Trophoblast cell (in vitro differentiated cells and primary cell): ENCODE results near the gene INPP4A.

Experiments
- DNase-seq, 2 donors: peaks; one replicate each; pipeline ENCODE4 v3.0.0-alpha.2; 2016
- H2AFZ ChIP-seq: 2 replicates; pipeline ENCODE4 v1.6.1; 2013; ENCODE audit warnings: low read length, moderate library complexity, mild to moderate bottlenecking; ENCODE audit not compliant: insufficient read depth, poor library complexity
- H2AK5ac ChIP-seq: 2 replicates; pipeline ENCODE4 v1.6.1; 2013; ENCODE audit warnings: mild to moderate bottlenecking, low read length
- H2BK120ac ChIP-seq: 2 replicates; pipeline ENCODE4 v1.6.1; 2013; ENCODE audit warnings: low read length, mild to moderate bottlenecking, moderate library complexity; ENCODE audit not compliant: insufficient read depth, poor library complexity
- H2BK12ac ChIP-seq: 2 replicates; pipeline ENCODE4 v1.6.1; 2013; ENCODE audit warnings: mild to moderate bottlenecking, low read length, moderate library complexity
- H2BK5ac ChIP-seq: 2 replicates; pipeline ENCODE4 v1.6.1; 2013; ENCODE audit warnings: low read length, low read depth, moderate library complexity, mild to moderate bottlenecking; ENCODE audit not compliant: poor library complexity
- H3K14ac ChIP-seq: 2 replicates; pipeline ENCODE4 v1.6.1; 2013; ENCODE audit warnings: mild to moderate bottlenecking, low read length
- H3K18ac ChIP-seq: 2 replicates; pipeline ENCODE4 v1.6.1; 2013; ENCODE audit warnings: mild to moderate bottlenecking, low read length
- H3K23ac ChIP-seq: 2 replicates; pipeline ENCODE4 v1.6.1; 2013; ENCODE audit warnings: low read length
- H3K27ac ChIP-seq: 2 replicates; pipeline ENCODE4 v1.5.1; 2013; ENCODE audit warnings: low read depth, mild to moderate bottlenecking, inconsistent platforms, low read length, moderate library complexity
- H3K27me3 ChIP-seq: 2 replicates; pipeline ENCODE4 v1.6.1; 2013; ENCODE audit warnings: inconsistent platforms, mild to moderate bottlenecking, low read length, moderate library complexity; ENCODE audit not compliant: insufficient read depth
- H3K36me3 ChIP-seq, 2 experiments: 1 replicate in 1 of 2; 2 replicates in 1 of 2; pipeline ENCODE4 v1.6.1; 2013; ENCODE audit warnings: low read length in 2 of 2, mild to moderate bottlenecking in 2 of 2, moderate library complexity in 1 of 2; ENCODE audit not compliant: insufficient read depth in 2 of 2, control insufficient read depth in 1 of 2
- H3K4ac ChIP-seq: 2 replicates; pipeline ENCODE4 v1.6.1; 2013; ENCODE audit warnings: low read depth, mild to moderate bottlenecking, low read length, moderate library complexity
- H3K4me1 ChIP-seq, 2 experiments: 1 replicate in 1 of 2; 2 replicates in 1 of 2; pipeline ENCODE4 v1.6.1; 2013; ENCODE audit warnings: low read length in 2 of 2, mild to moderate bottlenecking in 2 of 2, moderate library complexity in 1 of 2; ENCODE audit not compliant: insufficient read depth in 2 of 2, control insufficient read depth in 1 of 2
- H3K4me2 ChIP-seq: 2 replicates; pipeline ENCODE4 v1.6.1; 2013; ENCODE audit warnings: inconsistent platforms, mild to moderate bottlenecking, low read length, moderate library complexity
- H3K4me3 ChIP-seq: 2 replicates; pipeline ENCODE4 v1.5.1; 2013; ENCODE audit warnings: mild to moderate bottlenecking, low read depth, low read length, inconsistent platforms
- H3K79me1 ChIP-seq: one replicate; pipeline ENCODE4 v1.6.1; 2013; ENCODE audit warnings: low read length
- H3K79me2 ChIP-seq: 2 replicates; pipeline ENCODE4 v1.6.1; 2013; ENCODE audit warnings: low read length, mild to moderate bottlenecking; ENCODE audit not compliant: control insufficient read depth, insufficient read depth, poor library complexity
- H3K9ac ChIP-seq: 2 replicates; pipeline ENCODE4 v1.6.1; 2013; ENCODE audit warnings: mild to moderate bottlenecking, low read length
- H3K9me3 ChIP-seq: 2 replicates; pipeline ENCODE4 v1.6.1; 2013; ENCODE audit warnings: low read depth, mild to moderate bottlenecking, control low read depth, inconsistent platforms, low read length; ENCODE audit not compliant: insufficient read depth
- H4K12ac ChIP-seq: 2 replicates; pipeline ENCODE4 v1.6.1; 2013; ENCODE audit warnings: low read depth, mild to moderate bottlenecking, low read length, moderate library complexity
- H4K8ac ChIP-seq: 2 replicates; pipeline ENCODE4 v1.6.1; 2013; ENCODE audit warnings: low read depth, mild to moderate bottlenecking, low read length, moderate library complexity
- H4K91ac ChIP-seq: one replicate; pipeline ENCODE4 v1.6.1; 2013; ENCODE audit warnings: low read depth, mild to moderate bottlenecking, low read length, moderate library complexity
- WGBS: extraction: QIAGEN DNeasy Blood & Tissue Kit; methylation state at CpG from one replicate; pipeline ENCODE4 v1.1.7; 2013; ENCODE audit warnings: missing lambda C conversion rate; ENCODE audit not compliant: insufficient read length, insufficient coverage; ENCODE audit errors: extremely low coverage; 5-methylcytosine and 5-hydroxymethylcytosine counted together

The INPP4A gene

GRCh38 chr2:98458667-98459380 is 14.2 kb downstream of the INPP4A start:
- peaks cover 3 to 15% of the 10 kb centered on the region in 2 experiments for H3K4me1 ChIP-seq
- no peak overlapping the region for H3K4ac ChIP-seq
- H3K9ac ChIP-seq: no peak overlapping the region
- whole genome bisulfite sequencing: no CpG with 5 or more reads among the region's 14 CpGs
- H3K9me3 ChIP-seq: peaks cover 1% of the 10 kb centered on the region
- no peak overlapping the region for H4K91ac ChIP-seq
- H3K36me3 ChIP-seq: peaks cover 0 to 10% of the 10 kb centered on the region in 2 experiments
- no peak overlapping the region for H3K18ac ChIP-seq
- no peaks in the 10 kb centered on the region for H3K27me3 ChIP-seq
- H3K4me2 ChIP-seq: no peak overlapping the region
- no peak overlapping the region for H3K14ac ChIP-seq
- H3K23ac ChIP-seq: peak overlapping the region; percentile 62
- no peak overlapping the region for H4K12ac ChIP-seq
- H3K27ac ChIP-seq: no peak overlapping the region
- DNase-seq: no peak
- H2BK120ac ChIP-seq: no peak overlapping the region
- no peak overlapping the region for H2BK5ac ChIP-seq
- no peak overlapping the region for H3K4me3 ChIP-seq
- no peaks in the 10 kb centered on the region for H3K79me1 ChIP-seq
- H2AK5ac ChIP-seq: no peak overlapping the region
- no peak overlapping the region for H4K8ac ChIP-seq
- H3K79me2 ChIP-seq: no peaks in the 10 kb centered on the region
- H2BK12ac ChIP-seq: no peak overlapping the region
- no peak overlapping the region for H2AFZ ChIP-seq

- H3K14ac ChIP-seq: no peak overlapping the region
- H3K36me3 ChIP-seq: peaks cover 0 to 10% of the 10 kb centered on the region in 2 experiments
- H2BK120ac ChIP-seq: no peak overlapping the region
- WGBS: no CpG with 5 or more reads among the region's 3 CpGs
- no peak overlapping the region for H3K27ac ChIP-seq
- peaks cover 3 to 11% of the 10 kb centered on the region in 2 experiments for H3K4me1 ChIP-seq
- no peak overlapping the region for H2AK5ac ChIP-seq
- no peak overlapping the region for H4K8ac ChIP-seq
- H3K4me2 ChIP-seq: no peak overlapping the region
- no peak overlapping the region for H3K18ac ChIP-seq
- H3K79me2 ChIP-seq: no peaks in the 10 kb centered on the region
- no peak overlapping the region for H3K9ac ChIP-seq
- H3K4me3 ChIP-seq: no peak overlapping the region
- no peak overlapping the region for H3K4ac ChIP-seq
- peaks cover 1% of the 10 kb centered on the region for H3K9me3 ChIP-seq
- DNase-seq: no peak
- H3K79me1 ChIP-seq: no peaks in the 10 kb centered on the region
- H4K12ac ChIP-seq: no peak overlapping the region
- H2BK12ac ChIP-seq: no peak overlapping the region
- no peak overlapping the region for H3K23ac ChIP-seq
- no peak overlapping the region for H4K91ac ChIP-seq
- H2AFZ ChIP-seq: no peak overlapping the region
- no peak overlapping the region for H2BK5ac ChIP-seq
- no peaks in the 10 kb centered on the region for H3K27me3 ChIP-seq
These were observed 15.0 kb downstream of the INPP4A start for GRCh38 chr2:98459496-98460175.

GRCh38 chr2:98460573-98461497 is 16.2 kb downstream of the INPP4A start:
- H4K91ac ChIP-seq: no peak overlapping the region
- no peak overlapping the region for H4K8ac ChIP-seq
- no peaks in the 10 kb centered on the region for H3K79me1 ChIP-seq
- H3K4me1 ChIP-seq: peaks cover 3 to 11% of the 10 kb centered on the region in 2 experiments
- peaks cover 0 to 8% of the 10 kb centered on the region in 2 experiments for H3K36me3 ChIP-seq
- no peak overlapping the region for H3K9ac ChIP-seq
- no peak overlapping the region for H3K27ac ChIP-seq
- H3K9me3 ChIP-seq: peaks cover 1% of the 10 kb centered on the region
- peak overlapping the region; percentile 3 for H3K4ac ChIP-seq
- WGBS: no CpG with 5 or more reads among the region's 14 CpGs
- no peak overlapping the region for H2BK120ac ChIP-seq
- no peak overlapping the region for H4K12ac ChIP-seq
- no peak overlapping the region for H3K23ac ChIP-seq
- H3K4me3 ChIP-seq: no peak overlapping the region
- no peak overlapping the region for H2BK5ac ChIP-seq
- H3K27me3 ChIP-seq: no peaks in the 10 kb centered on the region
- H2BK12ac ChIP-seq: no peak overlapping the region
- no peak overlapping the region for H2AFZ ChIP-seq
- H2AK5ac ChIP-seq: no peak overlapping the region
- DNase-seq: no peak
- no peak overlapping the region for H3K14ac ChIP-seq
- no peak overlapping the region for H3K18ac ChIP-seq
- H3K79me2 ChIP-seq: no peaks in the 10 kb centered on the region
- H3K4me2 ChIP-seq: no peak overlapping the region

- no CpG with 5 or more reads among the region's 6 CpGs for WGBS
- Histone ChIP-seq H2AFZ (no peak overlapping the region), H3K4me1 (peaks cover 3 to 15% of the 10 kb centered on the region in 2 experiments), H3K4ac (no peak overlapping the region), H4K91ac (no peak overlapping the region), H3K23ac (no peak overlapping the region), H3K9ac (no peak overlapping the region), H4K8ac (no peak overlapping the region), H2BK12ac (no peak overlapping the region), H3K79me2 (no peaks in the 10 kb centered on the region), H3K79me1 (no peaks in the 10 kb centered on the region), H3K27ac (no peak overlapping the region), H3K36me3 (peaks cover 0 to 7% of the 10 kb centered on the region in 2 experiments), H2AK5ac (no peak overlapping the region), H2BK5ac (no peak overlapping the region), H3K9me3 (peaks cover 1% of the 10 kb centered on the region), H3K27me3 (no peaks in the 10 kb centered on the region), H4K12ac (no peak overlapping the region), H3K4me3 (no peak overlapping the region), H3K4me2 (no peak overlapping the region), H3K14ac (no peak overlapping the region), H2BK120ac (no peak overlapping the region), H3K18ac (no peak overlapping the region)
- no peak for DNase-seq
These were observed 16.9 kb downstream of the INPP4A start for GRCh38 chr2:98461498-98462049.
